WTC11 (cell line): Measurements from ENCODE around the gene TCF15. TPM values are rescaled to one million over a fixed set of nuclear protein-coding genes. Genes with fewer than 3 reads are reported as not detected.

Source experiments
- AR ChIP-seq: fragments of 250-450 bp; sonication (Bioruptor Pico); IDR thresholded peaks from 2 replicates; pipeline ENCODE4 v1.9.0; 2021; ENCODE audit warnings: mild to moderate bottlenecking
- ARID4B ChIP-seq: sonication (generic); formaldehyde crosslinking; IDR thresholded peaks from 2 replicates; pipeline ENCODE4 v1.8.0; 2023; ENCODE audit warnings: missing genetic modification reagents, mild to moderate bottlenecking, borderline replicate concordance
- ATF1 ChIP-seq: sonication (generic); formaldehyde crosslinking; IDR thresholded peaks from 2 replicates; pipeline ENCODE4 v1.8.1; 2023; ENCODE audit warnings: mild to moderate bottlenecking, moderate library complexity, missing genetic modification reagents
- ATF2 ChIP-seq: sonication (generic); formaldehyde crosslinking; IDR thresholded peaks from 2 replicates; pipeline ENCODE4 v1.8.1; 2022; ENCODE audit warnings: low read depth, missing genetic modification reagents, borderline replicate concordance
- CBFB ChIP-seq: sonication (generic); formaldehyde crosslinking; IDR thresholded peaks from 2 replicates; pipeline ENCODE4 v1.8.1; 2022; ENCODE audit warnings: mild to moderate bottlenecking, low read depth, missing genetic modification reagents
- CREB1 ChIP-seq: sonication (generic); formaldehyde crosslinking; IDR thresholded peaks from 2 replicates; pipeline ENCODE4 v1.8.0; 2023; ENCODE audit warnings: mild to moderate bottlenecking, missing genetic modification reagents
- CTCF ChIP-seq: fragments of 200-600 bp; IDR thresholded peaks from 2 replicates; pipeline ENCODE4 v1.8.0; 2022; ENCODE audit warnings: antibody characterized with exemption
- ERG ChIP-seq: fragments of 250-450 bp; sonication (Bioruptor Pico); IDR thresholded peaks from 2 replicates; pipeline ENCODE4 v1.8.0; 2021; ENCODE audit warnings: mild to moderate bottlenecking
- ETV6 ChIP-seq: sonication (generic); formaldehyde crosslinking; IDR thresholded peaks from 2 replicates; pipeline ENCODE4 v1.8.1; 2022; ENCODE audit warnings: mild to moderate bottlenecking, missing genetic modification reagents
- FOXJ3 ChIP-seq: sonication (generic); formaldehyde crosslinking; IDR thresholded peaks from 2 replicates; pipeline ENCODE4 v1.9.0; 2021; ENCODE audit warnings: missing genetic modification reagents, mild to moderate bottlenecking, borderline replicate concordance
- FOXK1 ChIP-seq: sonication (generic); formaldehyde crosslinking; IDR thresholded peaks from 2 replicates; pipeline ENCODE4 v1.8.0; 2022; ENCODE audit warnings: mild to moderate bottlenecking, moderate library complexity, missing genetic modification reagents
- HMGA2 ChIP-seq: fragments of 250-450 bp; sonication (Bioruptor Pico); IDR thresholded peaks from 2 replicates; pipeline ENCODE4 v1.4.0; 2021; ENCODE audit warnings: mild to moderate bottlenecking, moderate library complexity
- JUN ChIP-seq: sonication (generic); formaldehyde crosslinking; IDR thresholded peaks from 2 replicates; pipeline ENCODE4 v1.8.0; 2023; ENCODE audit warnings: mild to moderate bottlenecking, missing genetic modification reagents
- KAT7 ChIP-seq: sonication (generic); formaldehyde crosslinking; IDR thresholded peaks from 2 replicates; pipeline ENCODE4 v1.8.1; 2023; ENCODE audit warnings: missing genetic modification reagents, mild to moderate bottlenecking, borderline replicate concordance
- NFE2L1 ChIP-seq: sonication (generic); formaldehyde crosslinking; IDR thresholded peaks from 2 replicates; pipeline ENCODE4 v1.8.1; 2023; ENCODE audit warnings: missing genetic modification reagents
- NFYB ChIP-seq: sonication (generic); formaldehyde crosslinking; conservative IDR thresholded peaks from 2 replicates; pipeline ENCODE4 v1.8.0; 2022; ENCODE audit warnings: low read depth, missing genetic modification reagents
- OVOL2 ChIP-seq: fragments of 250-450 bp; sonication (Bioruptor Pico); IDR thresholded peaks from 2 replicates; pipeline ENCODE4 v1.9.0; 2021; ENCODE audit warnings: mild to moderate bottlenecking, borderline replicate concordance
- SMAD3 ChIP-seq: sonication (generic); formaldehyde crosslinking; IDR thresholded peaks from 2 replicates; pipeline ENCODE4 v1.8.0; 2022; ENCODE audit warnings: missing genetic modification reagents, mild to moderate bottlenecking, borderline replicate concordance
- SMAD4 ChIP-seq: sonication (generic); formaldehyde crosslinking; IDR thresholded peaks from 2 replicates; pipeline ENCODE4 v1.8.0; 2022; ENCODE audit warnings: mild to moderate bottlenecking, missing genetic modification reagents
- TP53 ChIP-seq: sonication (generic); formaldehyde crosslinking; IDR thresholded peaks from 2 replicates; pipeline ENCODE4 v1.8.1; 2023; ENCODE audit warnings: mild to moderate bottlenecking, missing genetic modification reagents
- USF2 ChIP-seq: sonication (generic); formaldehyde crosslinking; IDR thresholded peaks from 2 replicates; pipeline ENCODE4 v1.8.1; 2023; ENCODE audit warnings: mild to moderate bottlenecking, missing genetic modification reagents, moderate library complexity
- ZNF121 ChIP-seq: sonication (generic); formaldehyde crosslinking; IDR thresholded peaks from 2 replicates; pipeline ENCODE4 v1.8.0; 2023; ENCODE audit warnings: missing genetic modification reagents
- ZNF138 ChIP-seq: sonication (generic); formaldehyde crosslinking; conservative IDR thresholded peaks from 2 replicates; pipeline ENCODE4 v1.8.1; 2022; ENCODE audit warnings: mild to moderate bottlenecking, moderate library complexity, missing genetic modification reagents
- ZNF416 ChIP-seq: fragments of 250-450 bp; sonication (Bioruptor Pico); IDR thresholded peaks from 2 replicates; pipeline ENCODE4 v1.9.0; 2021; ENCODE audit warnings: mild to moderate bottlenecking, inconsistent platforms
- ZNF671 ChIP-seq: fragments of 250-450 bp; sonication (Bioruptor Pico); IDR thresholded peaks from 2 replicates; pipeline ENCODE4 v1.8.0; 2021; ENCODE audit warnings: mild to moderate bottlenecking
- ZSCAN18 ChIP-seq: fragments of 250-450 bp; sonication (Bioruptor Pico); IDR thresholded peaks from 2 replicates; pipeline ENCODE4 v2.1.2; 2022; ENCODE audit warnings: mild to moderate bottlenecking, moderate library complexity
- total RNA-seq: library from RNA; stranded (reverse); gene quantifications from 3 replicates; pipeline ENCODE4 v1.2.3, GENCODE V29; 2021

The TCF15 gene
- total RNA-seq, 1 experiment from 2014 or later = 3.8 TPM

- TF ChIP-seq ARID4B (CRISPR knock-in tag) (no peak), CTCF (no peak), CBFB (no peak), USF2 (CRISPR knock-in tag) (no peak), NFE2L1 (CRISPR knock-in tag) (no peak), SMAD3 (no peak), SMAD4 (CRISPR knock-in tag) (no peak), NFYB (CRISPR knock-in tag) (no peak), KAT7 (CRISPR knock-in tag) (0 out of 2 replicates have a peak, but pooled peaks have one; percentile 49), OVOL2 (CRISPR knock-in tag) (no peak), ZNF671 (CRISPR knock-in tag) (no peak), ZSCAN18 (CRISPR knock-in tag) (no peak), CREB1 (CRISPR knock-in tag) (no peak), FOXJ3 (no peak), ATF1 (CRISPR knock-in tag) (no peak), ETV6 (peak; percentile 94), HMGA2 (CRISPR knock-in tag) (no peak), ZNF416 (CRISPR knock-in tag) (no peak), FOXK1 (peak; percentile 66; the same call in 1 of the 2 replicates), JUN (CRISPR knock-in tag) (no peak), ERG (CRISPR knock-in tag) (no peak), AR (CRISPR knock-in tag) (no peak), TP53 (CRISPR knock-in tag) (no peak; the same call in 1 of the 2 replicates), ZNF121 (CRISPR knock-in tag) (0 out of 2 replicates have a peak, but pooled peaks have one; percentile 3), ZNF138 (CRISPR knock-in tag) (no peak), ATF2 (CRISPR knock-in tag) (no peak)
Measured at GRCh38 chr20:574297-574942, 35.7 kb downstream of the TCF15 start (continued).
